Mononuclear cell (primary cell): ENCODE data around the gene NKAIN1. TPM values are rescaled to one million over a fixed set of nuclear protein-coding genes. Genes with fewer than 3 reads are reported as not detected.
"Not testable (repeated sequence)": the region's sequence is repeated elsewhere in the genome, so short reads cannot be mapped to it uniquely, and the experiment has no call there.

ENCODE experiments used
- H3K27me3 ChIP-seq: 2 replicates; pipeline ENCODE4 v1.6.0; 2011; ENCODE audit warnings: low read length, control low read depth; ENCODE audit not compliant: insufficient read depth
- H3K4me1 ChIP-seq: 2 replicates; pipeline ENCODE4 v1.5.1; 2011; ENCODE audit warnings: mild to moderate bottlenecking, low read length, control low read depth; ENCODE audit not compliant: insufficient read depth
- H3K4me3 ChIP-seq: 2 replicates; pipeline ENCODE4 v1.5.1; 2011; ENCODE audit warnings: mild to moderate bottlenecking, low read length, moderate library complexity
- H3K9me3 ChIP-seq: 2 replicates; pipeline ENCODE4 v1.5.1; 2011; ENCODE audit warnings: low read depth, mild to moderate bottlenecking, control low read depth, low read length
- total RNA-seq: library from RNA; depleted of rRNA; stranded (reverse); fragments of >200 nt; gene quantifications from one replicate; pipeline ENCODE4 v1.2.3, GENCODE V29; 2012

NKAIN1 gene
- under 0.01 TPM for total RNA-seq

DNA sequence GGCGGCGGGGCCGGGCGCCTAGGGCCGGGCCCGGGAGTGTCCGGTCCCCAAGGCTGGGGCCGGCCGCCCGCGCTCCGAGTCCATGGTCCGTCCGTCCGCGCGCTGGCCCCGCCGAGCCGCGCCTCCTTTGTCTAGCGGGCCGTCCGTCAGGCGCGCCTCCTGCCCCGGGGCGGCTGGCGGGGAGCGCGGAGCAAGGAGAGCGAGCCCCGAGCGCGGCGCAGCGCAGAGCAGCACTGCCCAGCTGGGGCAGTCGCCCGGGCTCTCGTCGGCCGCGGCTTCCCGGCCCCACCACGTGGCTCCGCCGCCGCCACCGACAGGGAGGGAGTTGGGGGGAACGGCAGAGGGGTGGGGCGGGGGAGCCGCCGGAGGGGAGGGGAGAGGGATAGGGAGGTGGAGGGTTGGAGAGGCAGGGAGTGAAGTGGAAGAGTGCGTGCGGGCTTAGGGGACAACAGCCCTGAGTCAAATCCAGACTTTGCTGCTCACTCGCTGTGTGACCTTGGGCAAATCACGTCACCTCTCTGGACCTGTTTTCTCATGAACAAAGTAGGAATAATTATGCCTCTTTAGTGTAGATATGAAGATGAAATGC, at the start of gene NKAIN1:
Gene NKAIN1, minus strand, starts transcription at position 235 of the 589 bp plus-strand sequence. CDS start 340 bp downstream, outside the sequence.
- H3K4me3 ChIP-seq, result no peak within 1 kb of the TSS
- no peaks in the 10 kb centered on the region for H3K9me3 ChIP-seq
- H3K4me1 ChIP-seq, result peaks cover 5% of the 10 kb centered on the region
- peaks cover 42% of the 10 kb centered on the region for H3K27me3 ChIP-seq

DNA sequence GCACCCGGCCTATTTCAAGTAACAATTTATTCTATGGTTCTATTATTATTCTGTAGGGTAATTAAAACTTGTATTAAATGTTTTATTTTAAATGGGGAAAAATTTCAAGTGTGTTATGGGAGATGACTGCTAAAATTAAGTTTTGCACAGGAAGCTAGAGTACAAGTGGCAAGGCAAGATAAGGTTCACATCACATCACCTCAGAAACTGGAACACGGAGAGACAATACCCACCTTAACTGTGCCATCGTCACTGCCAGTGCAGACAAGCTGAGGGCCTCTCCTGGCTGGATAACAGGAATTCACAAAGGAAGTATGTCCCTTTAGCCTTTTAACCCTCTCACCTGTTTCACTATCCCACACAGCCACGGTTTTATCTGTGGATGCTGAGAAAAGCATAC, 49.3 kb upstream of the NKAIN1 start:
- Histone ChIP-seq H3K27me3 (no peaks in the 10 kb centered on the region), H3K4me3 (no peak overlapping the region), H3K4me1 (no peaks in the 10 kb centered on the region), H3K9me3 (no peaks in the 10 kb centered on the region)

DNA sequence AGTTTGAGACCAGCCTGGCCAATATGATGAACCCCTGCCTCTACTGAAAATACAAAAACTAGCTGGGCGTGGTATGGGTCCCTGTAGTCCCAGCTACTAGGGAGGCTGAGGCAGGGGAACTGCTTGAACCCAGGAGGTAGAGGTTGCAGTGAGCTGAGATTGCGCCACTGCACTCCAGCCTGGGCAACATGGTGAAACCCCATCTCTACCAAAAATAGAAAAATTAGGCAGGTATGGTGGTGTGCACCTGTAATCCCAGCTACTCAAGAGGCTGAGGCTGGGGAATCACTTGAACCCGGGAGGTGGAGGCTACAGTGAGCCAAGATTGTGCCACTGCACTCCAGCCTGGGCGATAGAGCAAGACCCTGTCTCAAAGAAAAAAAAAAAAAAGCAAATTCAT, 48.1 kb upstream of the NKAIN1 start:
- H3K4me3 ChIP-seq, result not testable (repeated sequence)

DNA sequence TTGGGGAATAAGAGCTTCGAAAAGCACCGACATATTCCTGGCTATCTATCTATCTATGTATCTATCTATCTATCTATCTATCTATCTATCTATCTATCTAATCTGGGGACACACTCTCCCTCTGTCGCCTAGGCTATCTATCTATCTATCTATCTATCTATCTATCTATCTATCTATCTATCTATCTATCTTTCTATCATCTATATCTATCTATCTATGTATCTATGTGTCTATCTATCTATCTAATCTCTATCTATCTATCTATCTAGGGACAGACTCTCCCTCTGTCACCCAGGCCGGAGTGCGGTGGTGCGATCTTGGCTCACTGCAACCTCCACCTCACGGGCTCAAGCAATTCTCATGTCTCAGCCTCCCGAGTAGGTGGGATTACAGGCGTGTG, 42.7 kb upstream of the NKAIN1 start:
- H3K27me3 ChIP-seq, H3K9me3 ChIP-seq, H3K4me3 ChIP-seq, H3K4me1 ChIP-seq: not testable (repeated sequence)

More for the DNA sequence above, 48.1 kb upstream of the NKAIN1 start:
- H3K9me3 ChIP-seq, H3K4me1 ChIP-seq, H3K27me3 ChIP-seq: not testable (repeated sequence)

DNA sequence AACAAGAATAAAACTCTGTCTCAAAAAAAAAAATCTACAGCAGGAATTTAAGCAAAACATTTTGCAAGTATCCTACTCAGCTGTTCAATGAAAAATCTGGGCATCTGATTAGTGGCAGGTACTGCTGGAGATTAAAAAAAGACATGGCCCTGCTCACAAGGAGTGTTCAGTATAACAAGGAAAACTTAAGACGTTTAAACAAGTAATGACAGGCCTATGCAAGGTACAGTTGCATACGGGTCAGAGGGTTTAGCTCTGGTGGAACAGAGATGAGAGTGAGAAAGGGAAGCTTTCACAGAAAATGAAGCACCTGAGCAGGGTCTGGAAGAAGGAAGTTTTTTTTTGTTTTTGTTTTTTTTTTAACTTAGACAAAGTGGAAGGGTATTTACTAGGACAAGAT, 33.9 kb upstream of the NKAIN1 start:
- H3K4me3 ChIP-seq, result no peak overlapping the region
- no peaks in the 10 kb centered on the region for H3K4me1 ChIP-seq
- no peaks in the 10 kb centered on the region for H3K27me3 ChIP-seq
- no peaks in the 10 kb centered on the region for H3K9me3 ChIP-seq

DNA sequence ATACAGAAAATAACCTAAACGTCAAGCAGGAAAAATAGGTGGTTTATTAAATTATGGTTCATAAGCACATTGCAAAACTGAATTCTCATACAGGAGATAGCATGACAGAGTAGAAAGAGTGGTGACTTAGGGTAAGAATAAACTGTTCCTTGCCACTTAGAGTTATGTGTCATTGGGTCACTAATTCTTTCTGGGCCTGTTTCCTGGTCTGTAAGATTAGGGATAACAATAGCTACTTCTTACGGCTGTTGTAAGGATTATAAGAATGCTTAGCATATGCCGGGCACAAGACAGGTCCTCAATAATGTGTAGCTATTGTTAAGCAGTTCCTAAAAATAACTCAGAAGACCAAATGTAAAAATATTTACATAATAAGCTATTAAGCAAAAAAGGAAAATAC, 32.7 kb upstream of the NKAIN1 start:
- H3K4me1 ChIP-seq, result no peaks in the 10 kb centered on the region
- H3K27me3 ChIP-seq, result no peaks in the 10 kb centered on the region
- no peak overlapping the region for H3K4me3 ChIP-seq
- H3K9me3 ChIP-seq, result no peaks in the 10 kb centered on the region

DNA sequence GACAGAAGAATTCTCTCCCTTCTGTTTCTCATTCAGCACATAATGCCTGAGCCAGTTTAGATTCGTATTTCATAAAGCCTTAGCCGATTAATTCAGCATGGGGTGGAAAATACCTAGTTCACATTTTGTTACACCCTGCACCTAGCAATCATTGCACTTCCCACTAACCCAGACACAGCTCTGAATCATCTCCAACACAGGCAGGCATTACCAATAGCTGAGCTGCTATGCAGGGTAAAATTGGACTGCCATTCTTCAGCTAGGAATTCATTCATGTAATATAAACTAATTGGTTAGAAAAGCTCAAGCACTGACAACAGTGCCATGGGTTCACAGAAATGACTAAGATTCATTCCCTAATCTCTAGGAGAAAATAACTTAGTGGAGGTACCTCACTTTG, 26.9 kb upstream of the NKAIN1 start:
- H3K9me3 ChIP-seq, result no peaks in the 10 kb centered on the region
- H3K27me3 ChIP-seq, result no peaks in the 10 kb centered on the region
- no peak overlapping the region for H3K4me3 ChIP-seq
- no peaks in the 10 kb centered on the region for H3K4me1 ChIP-seq

DNA sequence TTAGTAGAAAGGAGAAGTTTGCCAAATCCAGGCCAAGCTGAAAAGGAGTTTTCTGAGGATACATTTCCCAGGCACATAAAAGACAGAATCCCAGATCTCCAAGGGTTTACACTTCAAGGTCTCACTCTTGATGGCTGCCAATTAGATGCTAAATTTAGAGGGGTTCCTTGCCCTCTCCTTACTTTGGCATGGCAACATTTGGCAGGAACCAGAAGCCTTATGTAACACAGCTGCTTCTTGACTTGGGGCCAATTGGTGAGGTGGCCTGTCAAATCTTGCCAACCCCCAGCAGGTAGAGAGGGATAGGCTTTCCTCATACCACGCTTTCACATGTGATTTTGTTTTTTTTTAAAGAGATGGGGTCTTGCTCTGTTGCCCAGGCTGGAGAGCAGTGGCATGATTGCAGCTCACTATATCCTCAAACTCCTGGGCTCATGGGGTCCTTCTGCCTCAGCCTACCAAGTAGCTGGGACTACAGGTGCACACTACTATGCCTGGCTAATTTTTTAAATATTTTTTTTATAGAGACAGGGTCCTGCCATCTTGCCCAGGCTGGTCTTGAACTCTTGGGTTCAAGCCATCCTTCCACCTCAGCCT, 25.2 kb upstream of the NKAIN1 start:
- no peaks in the 10 kb centered on the region for H3K4me1 ChIP-seq
- no peaks in the 10 kb centered on the region for H3K27me3 ChIP-seq
- H3K9me3 ChIP-seq, result no peaks in the 10 kb centered on the region
- no peak overlapping the region for H3K4me3 ChIP-seq

DNA sequence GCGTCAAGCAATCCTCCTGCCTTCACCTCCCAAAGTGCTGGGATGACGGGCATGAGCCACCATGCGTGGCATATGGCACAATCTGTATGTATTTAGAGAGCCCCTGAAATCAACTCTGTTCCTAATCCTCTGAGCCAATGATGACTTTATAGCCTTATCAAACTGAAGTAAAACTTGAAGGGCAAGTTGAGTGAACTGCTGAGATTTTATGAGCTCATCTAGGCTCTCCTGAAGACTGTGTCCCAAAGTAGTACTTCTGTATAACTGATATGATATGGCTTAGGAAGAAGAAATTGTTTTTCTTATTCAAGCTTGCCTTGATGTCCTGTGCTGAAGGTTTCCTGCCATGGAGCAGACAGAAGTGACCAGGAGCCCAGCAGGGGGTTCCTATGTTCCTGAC, 23.7 kb upstream of the NKAIN1 start:
- H3K9me3 ChIP-seq, result no peaks in the 10 kb centered on the region
- H3K4me1 ChIP-seq, result no peaks in the 10 kb centered on the region
- no peak overlapping the region for H3K4me3 ChIP-seq
- H3K27me3 ChIP-seq, result no peaks in the 10 kb centered on the region

DNA sequence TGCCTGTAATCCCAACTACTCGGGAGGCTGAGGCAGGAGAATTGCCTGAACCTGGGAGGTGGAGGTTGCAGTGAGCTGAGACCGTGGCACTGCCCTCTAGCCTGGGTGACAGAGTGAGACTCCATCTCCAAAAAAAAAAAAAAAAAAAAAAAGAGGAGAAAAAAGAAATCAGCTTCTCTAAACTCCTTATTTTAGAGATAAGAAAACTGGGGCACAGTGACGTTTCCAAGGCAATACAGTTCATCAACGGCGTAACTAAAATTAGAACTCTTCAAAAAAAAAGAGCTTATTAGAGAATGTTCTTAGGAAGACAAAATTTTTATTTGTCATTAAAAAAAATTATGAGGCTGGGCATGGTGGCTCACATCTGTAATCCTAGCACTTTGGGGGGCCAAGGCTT, 22.7 kb upstream of the NKAIN1 start:
- not testable (repeated sequence) for H3K9me3 ChIP-seq, H3K4me3 ChIP-seq, H3K4me1 ChIP-seq, H3K27me3 ChIP-seq

DNA sequence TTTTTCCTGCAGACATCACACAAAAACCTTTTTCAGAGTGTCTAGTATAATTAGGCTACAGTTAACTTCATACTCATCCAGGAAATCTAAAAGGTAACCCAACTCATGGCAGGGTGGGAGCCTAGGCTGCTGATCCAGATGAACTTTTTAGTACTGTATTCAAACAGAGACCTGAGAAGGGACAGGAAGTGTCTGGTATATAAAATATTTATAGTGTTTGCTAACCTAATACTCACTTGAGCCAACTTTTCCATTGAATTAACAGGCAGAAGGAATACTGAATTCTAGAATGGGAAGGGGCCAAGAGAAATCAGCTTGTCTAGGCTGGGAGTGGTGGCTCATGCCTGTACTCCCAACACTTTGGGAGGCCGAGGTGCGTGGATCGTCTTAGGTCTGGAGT, 22.2 kb upstream of the NKAIN1 start:
- Histone ChIP-seq H3K4me3 (no peak overlapping the region), H3K9me3 (no peaks in the 10 kb centered on the region), H3K27me3 (no peaks in the 10 kb centered on the region), H3K4me1 (no peaks in the 10 kb centered on the region)

DNA sequence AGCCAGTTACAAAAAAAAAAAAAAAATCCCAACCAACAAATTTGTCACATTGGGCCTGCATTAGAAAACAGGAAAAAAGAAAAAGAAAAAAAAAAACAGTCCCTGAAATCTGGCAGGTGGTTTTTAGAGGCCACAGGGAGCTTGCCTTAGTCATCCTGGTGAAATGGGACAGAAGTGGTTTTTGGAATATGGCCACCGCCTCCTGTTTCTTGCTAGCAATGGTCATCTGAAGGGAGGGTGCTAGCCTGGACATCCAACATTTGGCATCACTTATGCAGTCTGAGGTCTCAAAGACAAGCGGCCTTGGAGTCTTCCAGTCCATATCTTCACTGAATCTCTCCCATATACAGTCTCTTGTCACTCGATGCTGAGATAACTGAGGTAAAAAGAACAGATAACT, 20.1 kb upstream of the NKAIN1 start:
- H3K4me3 ChIP-seq, result no peak overlapping the region
- no peaks in the 10 kb centered on the region for H3K9me3 ChIP-seq
- no peaks in the 10 kb centered on the region for H3K27me3 ChIP-seq
- H3K4me1 ChIP-seq, result no peaks in the 10 kb centered on the region

DNA sequence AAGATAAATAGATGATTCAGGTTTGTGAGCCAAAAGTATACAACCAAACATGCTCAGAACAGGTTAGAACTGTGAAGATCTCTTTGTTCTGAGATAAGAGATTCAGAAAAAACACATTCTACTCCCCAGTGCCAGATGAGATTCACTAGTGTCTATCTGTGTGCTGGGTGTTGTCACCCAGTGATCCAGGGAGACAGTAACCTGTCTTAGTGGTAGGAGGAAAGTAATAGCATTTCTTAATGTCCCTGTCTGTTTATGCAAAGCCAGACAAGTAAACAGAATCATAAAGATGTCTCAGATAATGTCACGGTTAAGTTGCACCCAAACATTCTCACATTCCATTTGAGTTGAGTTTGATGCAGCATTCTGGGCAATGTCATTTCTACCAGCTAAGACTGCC, 18.9 kb upstream of the NKAIN1 start:
- Histone ChIP-seq H3K4me3 (no peak overlapping the region), H3K4me1 (no peaks in the 10 kb centered on the region), H3K27me3 (no peaks in the 10 kb centered on the region), H3K9me3 (no peaks in the 10 kb centered on the region)

DNA sequence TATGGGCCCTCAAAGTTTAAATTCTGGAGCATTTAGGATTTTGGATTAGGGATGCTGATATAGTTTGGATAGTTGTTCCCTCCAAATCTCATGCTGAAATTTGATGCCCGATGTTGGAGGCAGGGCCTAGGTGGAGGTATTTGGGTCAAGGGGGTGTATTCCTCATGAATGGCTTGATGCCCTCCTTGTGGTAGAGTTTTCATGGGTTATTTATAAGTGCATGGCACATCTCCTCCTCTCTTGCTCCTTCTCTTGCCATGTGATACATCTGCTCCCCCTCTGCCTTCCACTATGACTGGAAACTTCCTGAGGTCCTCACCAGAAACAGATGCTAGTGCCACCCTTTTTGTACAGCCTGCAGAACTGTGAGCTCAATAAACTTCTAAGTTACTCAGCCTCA, 17.5 kb upstream of the NKAIN1 start:
- Histone ChIP-seq H3K9me3 (no peaks in the 10 kb centered on the region), H3K4me3 (no peak overlapping the region), H3K4me1 (no peaks in the 10 kb centered on the region), H3K27me3 (no peaks in the 10 kb centered on the region)

DNA sequence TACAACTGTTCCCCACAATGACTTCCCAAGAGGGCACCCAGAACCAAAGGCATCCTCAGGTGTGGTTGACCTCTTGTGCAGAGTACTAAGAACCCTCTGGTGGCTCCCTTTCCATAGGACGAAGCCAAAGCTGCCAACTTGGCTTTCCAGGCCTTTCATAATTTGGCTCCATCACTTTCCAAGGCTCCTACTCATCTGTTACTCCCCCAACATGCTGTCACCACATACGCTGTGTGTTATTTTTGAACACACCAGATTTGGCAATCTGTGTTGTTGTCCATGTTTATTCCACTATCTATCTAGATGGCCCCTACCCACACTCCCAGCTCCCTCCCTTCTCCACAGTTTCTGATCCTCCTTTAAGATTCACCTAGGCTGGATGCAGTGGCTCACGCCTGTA, 10.2 kb upstream of the NKAIN1 start:
- H3K4me3 ChIP-seq, result no peak overlapping the region
- no peaks in the 10 kb centered on the region for H3K9me3 ChIP-seq
- H3K27me3 ChIP-seq, result no peaks in the 10 kb centered on the region
- no peaks in the 10 kb centered on the region for H3K4me1 ChIP-seq

DNA sequence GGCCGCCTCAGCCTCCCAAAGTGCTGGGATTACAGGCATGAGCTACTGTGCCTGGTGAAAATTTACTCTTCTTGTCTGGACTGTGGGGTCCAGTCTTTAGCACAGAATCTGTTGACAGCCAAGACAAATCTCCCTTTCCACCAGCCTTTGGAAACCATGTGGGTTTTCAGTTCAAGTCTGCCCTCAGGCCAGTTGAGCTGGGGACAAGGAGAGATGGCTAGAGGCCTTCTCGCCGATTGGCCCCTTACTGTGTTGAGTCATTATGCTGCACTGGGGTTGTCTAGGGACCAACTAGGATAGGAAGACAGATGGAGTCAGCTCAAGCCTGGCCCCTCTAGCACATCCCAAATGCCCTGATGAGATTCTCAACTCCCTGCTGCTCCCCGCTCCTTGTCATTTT, 8.6 kb upstream of the NKAIN1 start:
- no peaks in the 10 kb centered on the region for H3K27me3 ChIP-seq
- no peak overlapping the region for H3K4me3 ChIP-seq
- no peaks in the 10 kb centered on the region for H3K9me3 ChIP-seq
- H3K4me1 ChIP-seq, result no peaks in the 10 kb centered on the region
